ENCODE data around the gene AP1AR. TPM values are rescaled to one million over a fixed set of nuclear protein-coding genes. Genes with fewer than 3 reads are reported as not detected.
A peak's percentile ranks its signal among the peaks of the same experiment; 100 is the strongest.
"Not testable (repeated sequence)": the region's sequence is repeated elsewhere in the genome, so short reads cannot be mapped to it uniquely, and the experiment has no call there.

The AP1AR gene
- total RNA-seq, 1 donor from 2014 or later, result 26.3 TPM

GRCh38 chr4:112279025-112279881 is 47.7 kb downstream of the AP1AR start:
- no peak for DNase-seq (ENCODE audit: low read depth, low spot score)

GRCh38 chr4:112279882-112280315 is 48.3 kb downstream of the AP1AR start:
- DNase-seq (ENCODE audit: low read depth, low spot score), result no peak

GRCh38 chr4:112280386-112281056 is 48.9 kb downstream of the AP1AR start:
- DNase-seq (ENCODE audit: low read depth, low spot score), result no peak

- not testable (repeated sequence) for DNase-seq (ENCODE audit: low read depth, low spot score)
These were observed 50.4 kb downstream of the AP1AR start for GRCh38 chr4:112281895-112282398.

GRCh38 chr4:112282860-112283667 is 51.5 kb downstream of the AP1AR start:
- no peak for DNase-seq (ENCODE audit: low read depth, low spot score)

- DNase-seq (ENCODE audit: low read depth, low spot score), result no peak
These were observed 52.6 kb downstream of the AP1AR start for GRCh38 chr4:112284166-112284565.

- no peak for DNase-seq (ENCODE audit: low read depth, low spot score)
These were observed 53.2 kb downstream of the AP1AR start for GRCh38 chr4:112284662-112285411.

GRCh38 chr4:112287258-112287989 is 55.8 kb downstream of the AP1AR start:
- DNase-seq (ENCODE audit: low read depth, low spot score), result no peak

GRCh38 chr4:112288455-112288854 is 56.9 kb downstream of the AP1AR start:
- no peak for DNase-seq (ENCODE audit: low read depth, low spot score)

GRCh38 chr4:112289407-112290253 is 58.0 kb downstream of the AP1AR start:
- no peak for DNase-seq (ENCODE audit: low read depth, low spot score)

- DNase-seq (ENCODE audit: low read depth, low spot score), result no peak
These were observed 58.8 kb downstream of the AP1AR start for GRCh38 chr4:112290341-112290740.

GRCh38 chr4:112296949-112297880 is 65.6 kb downstream of the AP1AR start, which contains the start of gene ALPK1:
Gene ALPK1 (plus strand): TSS chr4:112297369.
- peak; percentile 66 for DNase-seq (ENCODE audit: low read depth, low spot score)

GRCh38 chr4:112299721-112300120 is 68.1 kb downstream of the AP1AR start:
- DNase-seq (ENCODE audit: low read depth, low spot score), result no peak

GRCh38 chr4:112302320-112303274 is 71.0 kb downstream of the AP1AR start:
- DNase-seq (ENCODE audit: low read depth, low spot score), result no peak

GRCh38 chr4:112305477-112305876 is 73.9 kb downstream of the AP1AR start:
- not testable (repeated sequence) for DNase-seq (ENCODE audit: low read depth, low spot score)

GRCh38 chr4:112309263-112309791 is 77.7 kb downstream of the AP1AR start:
- DNase-seq (ENCODE audit: low read depth, low spot score), result not testable (repeated sequence)

GRCh38 chr4:112311516-112311915 is 79.9 kb downstream of the AP1AR start:
- DNase-seq (ENCODE audit: low read depth, low spot score), result no peak

All from pulmonary artery endothelial cell (primary cell).